H1 (cell line): Measurements from ENCODE around the gene SRGAP2C. TPM values are rescaled to one million over a fixed set of nuclear protein-coding genes. Genes with fewer than 3 reads are reported as not detected.
"Not testable (repeated sequence)": the region's sequence is repeated elsewhere in the genome, so short reads cannot be mapped to it uniquely, and the experiment has no call there.

Source experiments
- CTCF ChIA-PET: fragments of 300-600 bp; sonication (Branson Sonifier 250); formaldehyde crosslinking; loops from one replicate; lab custom pipeline; 2021; ENCODE audit not compliant: partially characterized antibody; lab: Charles Lee
- POLR2A ChIA-PET: fragments of 300-600 bp; sonication (Branson Sonifier 250); formaldehyde crosslinking; loops from one replicate; lab custom pipeline; 2021; ENCODE audit warnings: inconsistent platforms; ENCODE audit not compliant: partially characterized antibody; lab: Charles Lee
- DNase-seq, 2 experiments: peaks; one replicate each; pipeline versions ENCODE4 v3.0.0 to v3.0.0-alpha.2; 2010 to 2022; ENCODE audit warnings: low spot score in 2 of 2, low read depth in 1 of 2, mixed read lengths in 1 of 2
- FAIRE-seq: peaks from 2 replicates; lab custom pipeline; 2011; peaks lifted over from hg19 to GRCh38; lab: Jason Lieb, UNC
- H2AFZ ChIP-seq: 2 replicates; pipeline ENCODE4 v1.8.1; 2012; ENCODE audit warnings: low read length, inconsistent platforms
- H2AK5ac ChIP-seq: 2 replicates; pipeline ENCODE4 v1.6.1; 2013; ENCODE audit warnings: low read depth, low read length
- H2BK120ac ChIP-seq: replicated peaks from 2 replicates; pipeline ENCODE3; 2013; ENCODE audit warnings: low read depth, low read length, inconsistent platforms
- H2BK12ac ChIP-seq: 2 replicates; pipeline ENCODE4 v1.6.1; 2013; ENCODE audit warnings: low read depth, low read length
- H2BK15ac ChIP-seq: 2 replicates; pipeline ENCODE4 v1.6.1; 2013; ENCODE audit warnings: low read length
- H2BK20ac ChIP-seq: 2 replicates; pipeline ENCODE4 v1.6.1; 2013; ENCODE audit warnings: low read length
- H2BK5ac ChIP-seq: 2 replicates; pipeline ENCODE4 v1.6.1; 2013; ENCODE audit warnings: low read depth, low read length
- H3K14ac ChIP-seq: 2 replicates; pipeline ENCODE4 v1.6.1; 2013; ENCODE audit warnings: inconsistent platforms; ENCODE audit not compliant: insufficient read length
- H3K18ac ChIP-seq: 2 replicates; pipeline ENCODE4 v1.6.1; 2013; ENCODE audit warnings: low read length; ENCODE audit errors: extremely low read depth
- H3K23ac ChIP-seq: 2 replicates; pipeline ENCODE4 v1.6.1; 2013; ENCODE audit warnings: inconsistent platforms; ENCODE audit not compliant: insufficient read length
- H3K23me2 ChIP-seq: 2 replicates; pipeline ENCODE4 v1.6.1; 2013; ENCODE audit warnings: low read depth, low read length
- H3K27ac ChIP-seq: 2 replicates; pipeline ENCODE4 v1.6.1; 2011; ENCODE audit warnings: low read depth, low read length, inconsistent platforms
- H3K27me3 ChIP-seq, 4 experiments: replicated peaks in 1 of 4; 1 replicate in 1 of 4; 2 replicates in 3 of 4; pipeline versions ENCODE4 v1.6.1 to v1.8.1; 2011 to 2013; ENCODE audit warnings: low read length in 3 of 4, mild to moderate bottlenecking in 3 of 4, inconsistent platforms in 2 of 4, mixed read lengths in 2 of 4, moderate library complexity in 1 of 4; ENCODE audit not compliant: control insufficient read depth in 3 of 4, insufficient read depth in 3 of 4; ENCODE audit errors: extremely low read depth in 1 of 4
- H3K36me3 ChIP-seq, 4 experiments: 2 replicates each; pipeline versions ENCODE4 v1.6.1 to v1.8.1; 2011 to 2013; ENCODE audit warnings: mild to moderate bottlenecking in 4 of 4, low read length in 3 of 4, moderate library complexity in 2 of 4, control low read depth in 1 of 4, inconsistent platforms in 1 of 4; ENCODE audit not compliant: insufficient read depth in 4 of 4, control insufficient read depth in 2 of 4
- H3K4ac ChIP-seq: replicated peaks from 2 replicates; pipeline ENCODE3; 2013; ENCODE audit warnings: low read length, low read depth, mixed read lengths, inconsistent platforms; ENCODE audit not compliant: insufficient read length
- H3K4me1 ChIP-seq, 4 experiments: replicated peaks in 1 of 4; 1 replicate in 1 of 4; 2 replicates in 3 of 4; pipeline versions ENCODE4 v1.6.1 to v1.8.1; 2011 to 2013; ENCODE audit warnings: low read length in 3 of 4, inconsistent platforms in 2 of 4, mixed read lengths in 1 of 4; ENCODE audit not compliant: insufficient read depth in 4 of 4, control insufficient read depth in 3 of 4
- H3K4me2 ChIP-seq, 2 experiments: 2 replicates each; pipeline versions ENCODE4 v1.6.1 to v1.8.1; 2011 to 2013; ENCODE audit warnings: low read depth in 2 of 2, low read length in 2 of 2, control low read depth in 1 of 2, inconsistent platforms in 1 of 2, mild to moderate bottlenecking in 1 of 2; ENCODE audit not compliant: insufficient read depth in 1 of 2
- H3K4me3 ChIP-seq, 4 experiments: fragments of 200-600, 300-600 bp in 1 of 4; sonication (generic), shearing (Covaris generic), sonication (Bioruptor Twin) in 1 of 4; 2 replicates each; pipeline versions ENCODE4 v1.5.1 to v1.8.1; 2011 to 2016; ENCODE audit warnings: low read length in 4 of 4, low read depth in 3 of 4, control low read depth in 2 of 4, inconsistent platforms in 2 of 4, mild to moderate bottlenecking in 2 of 4, mixed read lengths in 1 of 4, moderate library complexity in 1 of 4; ENCODE audit not compliant: insufficient read depth in 2 of 4; ENCODE audit errors: extremely low read depth in 1 of 4
- H3K56ac ChIP-seq: replicated peaks from 2 replicates; pipeline ENCODE3; 2013; ENCODE audit warnings: low read depth, mild to moderate bottlenecking, mixed read lengths, low read length, inconsistent platforms; ENCODE audit not compliant: insufficient read length
- H3K79me1 ChIP-seq: 2 replicates; pipeline ENCODE4 v1.6.1; 2013; ENCODE audit warnings: low read depth, low read length, control low read depth
- H3K79me2 ChIP-seq, 2 experiments: 2 replicates each; pipeline versions ENCODE4 v1.6.1 to v1.8.1; 2012 to 2013; ENCODE audit warnings: low read length in 2 of 2, mild to moderate bottlenecking in 2 of 2, inconsistent platforms in 1 of 2; ENCODE audit not compliant: insufficient read depth in 2 of 2, control insufficient read depth in 1 of 2
- H3K9ac ChIP-seq, 4 experiments: replicated peaks in 1 of 4; 1 replicate in 1 of 4; 2 replicates in 3 of 4; pipeline versions ENCODE4 v1.6.1 to v1.8.1; 2011 to 2013; ENCODE audit warnings: low read depth in 3 of 4, low read length in 3 of 4, control low read depth in 2 of 4, mild to moderate bottlenecking in 2 of 4, moderate library complexity in 2 of 4, inconsistent platforms in 1 of 4; ENCODE audit errors: extremely low read depth in 1 of 4
- H3K9me3 ChIP-seq, 2 experiments: 2 replicates each; pipeline versions ENCODE4 v1.6.1 to v1.8.1; 2012 to 2013; ENCODE audit warnings: mild to moderate bottlenecking in 2 of 2, moderate library complexity in 2 of 2, control low read depth in 1 of 2, inconsistent platforms in 1 of 2, low read depth in 1 of 2, low read length in 1 of 2, mixed read lengths in 1 of 2; ENCODE audit not compliant: insufficient read depth in 2 of 2
- H4K20me1 ChIP-seq, 2 experiments: replicated peaks in 1 of 2; 2 replicates each; pipeline versions ENCODE3 to v1.8.1; 2011 to 2013; ENCODE audit warnings: inconsistent platforms in 2 of 2, low read length in 2 of 2, mild to moderate bottlenecking in 1 of 2; ENCODE audit not compliant: insufficient read depth in 2 of 2, control insufficient read depth in 1 of 2
- H4K5ac ChIP-seq: 2 replicates; pipeline ENCODE4 v1.6.1; 2013; ENCODE audit warnings: low read length, low read depth, mixed read lengths, inconsistent platforms; ENCODE audit not compliant: insufficient read length
- H4K8ac ChIP-seq: 2 replicates; pipeline ENCODE4 v1.8.0; 2013; ENCODE audit warnings: mild to moderate bottlenecking, moderate library complexity, low read length, inconsistent platforms; ENCODE audit not compliant: insufficient read depth; ENCODE audit errors: extremely low read depth
- H4K91ac ChIP-seq: replicated peaks from 2 replicates; pipeline ENCODE3; 2013; ENCODE audit warnings: low read length, mixed read lengths, inconsistent platforms; ENCODE audit not compliant: insufficient read length
- WGBS, 2 experiments: shearing (Covaris generic) in 1 of 2; methylation state at CpG; one replicate each; pipeline versions ENCODE4 v1.1.6 to v1.1.7; 2013 to 2015; ENCODE audit warnings: low lambda C conversion rate in 2 of 2, mixed read lengths in 2 of 2, inconsistent platforms in 1 of 2, low coverage in 1 of 2, missing lambda C conversion rate in 1 of 2; ENCODE audit not compliant: insufficient replicate concordance in 2 of 2, insufficient coverage in 1 of 2, insufficient read length in 1 of 2; ENCODE audit errors: extremely low coverage in 1 of 2, missing lambda C conversion rate in 1 of 2; 5-methylcytosine and 5-hydroxymethylcytosine counted together
- polyA plus RNA-seq, 7 experiments: library from polyadenylated mRNA; depleted of rRNA in 3 of 7; stranded (reverse) in 5 of 7; unstranded in 2 of 7; fragments of >200 nt in 5 of 7; fragments of 200-250 nt in 2 of 7; gene quantifications; 1 replicate in 5 of 7; 2 replicates in 1 of 7; 4 replicates in 1 of 7; pipeline versions ENCODE4 v1.2.1 to v1.2.3, GENCODE V29; 2011 to 2013; ENCODE audit warnings: missing spikeins in 2 of 7, mixed read lengths in 2 of 7
- total RNA-seq: library from RNA; stranded (reverse); fragmentation: NEBNext Ultra II Directional; extraction: Animal tissue kit (Norgen Biotek cat#: 25700); gene quantifications from 2 replicates; pipeline ENCODE4 v1.2.1, GENCODE V29; 2021

The SRGAP2C gene
- total and polyA plus RNA-seq, 2 of the 8 experiments (the other 6 are each of a cell fraction or from before 2014, with no cell fraction given) = 2.5 to 25.2 TPM

- H4K20me1 ChIP-seq, H4K8ac ChIP-seq, FAIRE-seq: not testable (repeated sequence)
These were observed 194.0 kb downstream of the SRGAP2C start for GRCh38 chr1:121378757-121379156.

GRCh38 chr1:121384754-121385153 lies 200.0 kb downstream of the SRGAP2C start:
- H3K4ac ChIP-seq, H3K4me2 ChIP-seq, H2BK15ac ChIP-seq, H3K4me1 ChIP-seq, H4K5ac ChIP-seq, H3K27ac ChIP-seq, H3K79me1 ChIP-seq, H3K23me2 ChIP-seq, CTCF ChIA-PET, H4K8ac ChIP-seq, H2BK120ac ChIP-seq, FAIRE-seq, H2BK20ac ChIP-seq, H2BK12ac ChIP-seq, H4K91ac ChIP-seq, H3K9me3 ChIP-seq, H3K9ac ChIP-seq, H3K56ac ChIP-seq, POLR2A ChIA-PET, H2AK5ac ChIP-seq, H3K79me2 ChIP-seq, H2BK5ac ChIP-seq, H3K4me3 ChIP-seq, DNase-seq, H3K14ac ChIP-seq, H3K23ac ChIP-seq, H3K27me3 ChIP-seq, H2AFZ ChIP-seq, H3K18ac ChIP-seq, H3K36me3 ChIP-seq, H4K20me1 ChIP-seq: not testable (repeated sequence)
- WGBS, 2 experiments = 96% methylated on average over 2 of the region's 4 CpGs; no CpG with 5 or more reads in 1 of the 2 experiments

More at GRCh38 chr1:121378757-121379156, 194.0 kb downstream of the SRGAP2C start:
- H4K5ac ChIP-seq, H4K91ac ChIP-seq, H3K56ac ChIP-seq, H3K4me3 ChIP-seq, H3K18ac ChIP-seq, H3K27ac ChIP-seq, POLR2A ChIA-PET, H2BK5ac ChIP-seq, H2BK15ac ChIP-seq, H3K23me2 ChIP-seq, H2BK20ac ChIP-seq, H3K4ac ChIP-seq, CTCF ChIA-PET, H3K14ac ChIP-seq, H3K4me1 ChIP-seq, H2BK120ac ChIP-seq, H3K23ac ChIP-seq, H3K79me1 ChIP-seq, H3K27me3 ChIP-seq, H3K9me3 ChIP-seq, H2AFZ ChIP-seq, DNase-seq, H2AK5ac ChIP-seq, H3K79me2 ChIP-seq, H2BK12ac ChIP-seq, H3K4me2 ChIP-seq, H3K36me3 ChIP-seq, H3K9ac ChIP-seq: not testable (repeated sequence)
- 88% methylated on average over 5 of the region's 5 CpGs; no CpG with 5 or more reads in 1 of the 2 experiments for WGBS, 2 experiments
